ENCODE results near the gene MGAT4A.

The MGAT4A gene

GRCh38 chr2:98731041-98731893 lies at the start of gene MGAT4A:
Gene MGAT4A, minus strand, starts transcription at chr2:98731132. Its CDS starts 4,800 bp downstream, at chr2:98726332.
- DNase-seq (ENCODE audit: low read depth, low spot score), result peak; percentile 52

DNA sequence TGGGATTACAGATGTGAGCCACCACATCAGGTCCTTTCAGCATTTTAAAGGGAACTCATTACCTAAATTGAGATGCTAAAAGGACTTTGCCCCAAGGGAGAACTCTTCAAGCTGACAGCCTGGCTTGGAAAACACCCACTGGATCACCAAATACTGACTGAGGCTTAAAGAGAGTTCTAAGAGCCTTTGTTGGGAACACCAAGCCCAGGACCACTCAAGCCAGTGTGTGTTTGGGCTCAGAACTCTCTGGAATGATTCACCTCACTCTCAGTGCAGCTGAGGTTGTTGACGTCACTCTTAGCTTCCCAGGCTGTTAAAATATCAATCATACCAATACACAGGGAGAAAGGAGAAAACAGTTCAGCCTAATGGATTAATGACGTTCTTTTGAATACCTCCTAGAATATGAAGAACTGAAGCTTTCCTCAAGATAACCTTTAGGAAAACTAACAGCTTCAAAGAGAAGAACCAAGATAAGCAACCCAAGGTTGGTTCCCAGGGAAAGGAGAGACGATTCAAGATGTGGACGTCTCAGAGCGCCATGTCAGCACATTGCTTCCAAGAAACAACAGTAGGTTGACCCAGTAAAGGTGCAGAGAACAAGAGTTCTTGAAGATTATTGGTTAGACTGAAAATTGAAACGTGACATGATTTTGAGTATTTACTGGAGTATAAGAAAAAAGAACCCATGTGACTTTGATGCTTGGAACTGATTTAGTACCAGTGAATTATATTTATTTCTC lies 48.0 kb upstream of the MGAT4A start:
- DNase-seq (ENCODE audit: low read depth, low spot score), result no peak

DNA sequence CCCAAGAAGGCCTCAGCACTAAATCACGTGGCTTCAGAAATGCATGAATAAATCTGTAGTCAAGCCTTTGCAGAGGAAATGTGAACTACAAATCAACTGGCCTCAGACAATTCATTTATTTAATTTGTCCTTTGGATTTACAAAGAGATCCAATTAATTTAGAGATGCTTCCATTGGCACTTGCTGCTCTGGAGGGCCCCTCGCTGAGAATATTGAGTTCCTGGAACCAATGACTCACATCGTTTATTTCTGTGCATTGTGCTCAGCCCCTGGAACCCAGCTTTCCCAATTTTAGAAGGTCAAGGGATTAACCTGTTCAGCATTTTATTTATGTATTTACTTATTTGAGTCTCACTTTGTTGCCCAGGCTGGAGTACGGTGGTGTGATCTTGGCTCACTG lies 47.2 kb upstream of the MGAT4A start:
- no peak for DNase-seq (ENCODE audit: low read depth, low spot score)

GRCh38 chr2:98777710-98778109 lies 46.8 kb upstream of the MGAT4A start:
- DNase-seq (ENCODE audit: low read depth, low spot score), result no peak

DNA sequence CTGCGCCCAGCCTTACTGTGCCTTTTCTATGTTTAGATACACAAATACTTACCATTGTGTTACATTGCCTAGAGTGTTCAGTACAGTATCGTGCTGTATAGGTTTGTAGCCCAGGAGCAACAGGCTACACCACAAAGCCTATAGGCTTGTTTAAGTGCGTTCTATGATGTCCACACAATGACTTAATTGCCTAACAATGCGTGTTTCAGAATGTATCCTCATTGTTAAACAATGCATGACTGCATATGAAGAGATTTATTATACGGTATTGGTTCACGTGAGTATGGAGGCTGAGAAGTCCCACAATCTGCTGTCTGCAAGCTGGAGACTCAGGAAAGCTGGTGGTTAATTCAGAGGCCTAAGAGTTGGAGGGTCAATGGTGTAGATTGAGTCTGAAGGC lies 46.1 kb upstream of the MGAT4A start:
- DNase-seq (ENCODE audit: low read depth, low spot score), result no peak

- DNase-seq (ENCODE audit: low read depth, low spot score), result no peak
These were observed 45.2 kb upstream of the MGAT4A start for GRCh38 chr2:98776136-98776535.

- DNase-seq (ENCODE audit: low read depth, low spot score), result no peak
These were observed 44.4 kb upstream of the MGAT4A start for GRCh38 chr2:98775146-98775986.

DNA sequence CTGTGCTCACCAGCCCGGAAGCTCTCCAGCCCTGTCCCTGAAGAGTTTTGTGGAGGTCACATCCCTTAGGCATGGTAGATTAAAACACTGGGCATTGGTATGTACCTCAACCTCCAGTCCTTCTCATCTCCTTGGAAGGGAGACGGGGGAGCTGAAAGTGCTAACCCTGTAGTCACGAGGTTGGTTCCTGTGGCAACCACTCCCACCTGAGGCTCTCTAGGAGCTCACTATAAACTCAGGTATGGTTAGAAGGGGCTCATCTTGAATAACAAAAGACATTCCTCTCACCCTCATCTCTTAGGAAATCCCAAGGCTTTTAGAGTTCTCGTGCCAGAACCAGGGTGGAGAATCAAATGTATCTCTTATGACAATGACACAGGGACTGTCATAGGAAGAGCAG lies 43.0 kb upstream of the MGAT4A start:
- DNase-seq (ENCODE audit: low read depth, low spot score), result no peak

DNA sequence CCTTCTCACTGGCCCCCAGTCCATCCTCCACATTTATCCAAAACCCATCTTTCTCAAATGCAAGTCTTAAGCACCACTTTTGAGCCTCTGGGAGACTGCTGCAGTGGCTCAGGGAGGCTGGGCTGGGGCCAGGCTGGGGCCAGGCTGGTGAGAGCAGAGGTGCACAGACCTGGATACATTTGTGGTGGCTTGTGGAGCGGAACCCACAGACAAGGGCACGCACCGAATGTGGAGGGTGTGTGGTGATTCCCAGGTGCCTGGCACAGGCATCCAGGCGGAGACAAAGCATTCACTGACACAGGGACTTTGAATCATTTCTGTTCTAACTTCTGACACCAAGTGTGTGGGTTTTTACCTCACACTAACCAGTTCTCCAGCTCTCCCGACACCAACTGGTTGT lies 42.2 kb upstream of the MGAT4A start:
- DNase-seq (ENCODE audit: low read depth, low spot score), result no peak

GRCh38 chr2:98772536-98772935 lies 41.6 kb upstream of the MGAT4A start:
- DNase-seq (ENCODE audit: low read depth, low spot score), result no peak

- DNase-seq (ENCODE audit: low read depth, low spot score), result peak; percentile 29
These were observed 41.0 kb upstream of the MGAT4A start for GRCh38 chr2:98771721-98772524.

- DNase-seq (ENCODE audit: low read depth, low spot score), result no peak
These were observed 40.3 kb upstream of the MGAT4A start for GRCh38 chr2:98771264-98771663.

DNA sequence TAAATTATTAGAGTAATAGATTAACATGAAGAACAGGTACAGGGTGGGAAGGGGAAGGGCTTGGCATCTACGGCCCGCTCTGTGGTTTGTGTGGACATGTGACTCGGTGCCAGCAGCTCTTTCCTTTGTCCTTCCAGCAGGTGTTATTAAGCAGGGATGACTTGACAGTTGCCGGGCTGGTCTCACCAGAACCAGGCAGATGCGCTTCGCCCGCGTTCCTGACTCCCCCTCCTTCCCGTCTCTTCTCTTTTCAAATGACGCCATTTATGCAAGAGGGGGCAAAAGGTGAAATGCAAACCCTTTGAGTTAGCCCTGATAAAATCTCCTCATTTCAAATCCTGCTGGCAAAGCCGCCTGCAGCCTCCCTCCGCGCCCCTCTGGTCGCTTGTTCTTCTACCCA lies 38.9 kb upstream of the MGAT4A start:
- no peak for DNase-seq (ENCODE audit: low read depth, low spot score)

GRCh38 chr2:98769114-98769476 lies 38.2 kb upstream of the MGAT4A start:
- DNase-seq (ENCODE audit: low read depth, low spot score), result no peak

DNA sequence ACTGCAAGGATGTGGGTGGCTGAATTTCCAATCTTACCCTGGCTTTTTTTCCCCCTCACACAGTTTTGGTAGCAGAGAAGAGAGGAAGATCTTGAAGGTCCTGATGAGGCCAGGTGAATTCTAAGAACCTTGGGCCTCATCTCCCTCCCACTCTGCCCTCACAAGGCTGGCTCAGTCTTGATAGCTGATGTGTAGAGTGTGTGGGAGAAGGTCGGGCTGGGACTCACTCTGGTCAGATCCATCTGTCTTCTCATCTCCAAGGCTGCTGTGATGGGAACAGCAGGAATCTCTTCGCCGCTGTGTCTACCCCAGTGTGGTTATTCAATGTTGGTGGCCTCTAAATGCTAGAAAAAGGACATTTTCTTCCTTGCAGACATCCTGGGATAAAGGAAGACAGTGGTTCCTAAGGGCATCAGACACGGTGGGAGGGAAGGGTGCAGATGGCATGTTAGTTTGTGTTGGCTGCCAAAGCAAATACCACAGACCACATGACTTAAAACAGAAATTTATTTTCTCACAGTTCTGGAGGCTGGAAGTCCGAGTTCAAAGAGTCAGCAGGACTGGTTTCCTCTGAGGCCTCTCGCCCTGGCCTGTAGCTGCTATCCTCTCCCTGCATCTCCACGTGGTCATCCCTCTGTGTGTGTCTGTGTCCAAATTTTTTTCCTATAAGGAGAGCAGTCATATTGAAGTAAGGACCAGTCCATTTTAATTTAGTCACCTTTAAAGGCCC lies 37.6 kb upstream of the MGAT4A start:
- DNase-seq (ENCODE audit: low read depth, low spot score), result no peak

- no peak for DNase-seq (ENCODE audit: low read depth, low spot score)
These were observed 33.6 kb upstream of the MGAT4A start for GRCh38 chr2:98764499-98764898.

- DNase-seq (ENCODE audit: low read depth, low spot score), result no peak
These were observed 32.4 kb upstream of the MGAT4A start for GRCh38 chr2:98763209-98763951.

- no peak for DNase-seq (ENCODE audit: low read depth, low spot score)
These were observed 31.0 kb upstream of the MGAT4A start for GRCh38 chr2:98761909-98762308.

GRCh38 chr2:98761267-98761781 lies 30.4 kb upstream of the MGAT4A start:
- DNase-seq (ENCODE audit: low read depth, low spot score), result no peak

Measured in activated CD4-positive, CD25-positive, alpha-beta regulatory T cell treated with anti-CD3 and anti-CD28 coated beads, Interleukin-2, amount 50 U/mL, for 16 hours (primary cell).